HG02763 (cell line): Measurements from ENCODE around the gene FRMPD2.

Source experiments
- ATAC-seq: cut with Tn5 transposase; IDR thresholded peaks from one replicate; pipeline ENCODE4 v1.9.1; 2021; ENCODE audit warnings: mild to moderate bottlenecking, moderate library complexity; ENCODE audit not compliant: unreplicated experiment

The FRMPD2 gene

GRCh38 chr10:48274636-48275035, at the start of gene FRMPD2:
Gene FRMPD2, minus strand, starts transcription at chr10:48274696. Its CDS starts 129 bp downstream, at chr10:48274567.
- ATAC-seq = no peak

- ATAC-seq = no peak
These were observed 47.5 kb upstream of the FRMPD2 start for GRCh38 chr10:48322017-48322416.

GRCh38 chr10:48317321-48317990, 43.0 kb upstream of the FRMPD2 start:
- ATAC-seq = no peak

- no peak for ATAC-seq
These were observed 41.7 kb upstream of the FRMPD2 start for GRCh38 chr10:48316236-48316635.

GRCh38 chr10:48314107-48314506, 39.6 kb upstream of the FRMPD2 start:
- ATAC-seq = no peak

- no peak for ATAC-seq
These were observed 35.3 kb upstream of the FRMPD2 start for GRCh38 chr10:48309711-48310226.

GRCh38 chr10:48307711-48308018, 33.2 kb upstream of the FRMPD2 start:
- no peak for ATAC-seq

- peak; percentile 37 for ATAC-seq
These were observed 32.6 kb upstream of the FRMPD2 start for GRCh38 chr10:48306870-48307710.

GRCh38 chr10:48306265-48306869, 31.9 kb upstream of the FRMPD2 start, which contains the start of gene MAPK8:
Gene MAPK8, plus strand, starts transcription at chr10:48306677. Its CDS starts 94,984 bp downstream, at chr10:48401661.
- ATAC-seq = peak; percentile 87

GRCh38 chr10:48305905-48306264, 31.4 kb upstream of the FRMPD2 start:
- ATAC-seq = no peak

- ATAC-seq = no peak
These were observed 28.3 kb upstream of the FRMPD2 start for GRCh38 chr10:48302515-48303476.

- no peak for ATAC-seq
These were observed 26.1 kb upstream of the FRMPD2 start for GRCh38 chr10:48300556-48300955.

GRCh38 chr10:48299692-48300091, 25.2 kb upstream of the FRMPD2 start:
- ATAC-seq = no peak

- no peak for ATAC-seq
These were observed 24.6 kb upstream of the FRMPD2 start for GRCh38 chr10:48299066-48299465.

GRCh38 chr10:48296576-48297098, 22.1 kb upstream of the FRMPD2 start:
- ATAC-seq = no peak

- no peak for ATAC-seq
These were observed 19.9 kb upstream of the FRMPD2 start for GRCh38 chr10:48294431-48294830.

- no peak for ATAC-seq
These were observed 18.1 kb upstream of the FRMPD2 start for GRCh38 chr10:48292616-48293015.

- ATAC-seq = no peak
These were observed 16.7 kb upstream of the FRMPD2 start for GRCh38 chr10:48291190-48291589.

GRCh38 chr10:48290286-48290685, 15.8 kb upstream of the FRMPD2 start:
- ATAC-seq = no peak

GRCh38 chr10:48289501-48290238, 15.2 kb upstream of the FRMPD2 start:
- ATAC-seq = peak; percentile 48
